HG02610 (cell line): Measurements from ENCODE around the gene MLST8.
"Not testable (repeated sequence)": the region's sequence is repeated elsewhere in the genome, so short reads cannot be mapped to it uniquely, and the experiment has no call there.

Experiments used
- ATAC-seq: cut with Tn5 transposase; IDR thresholded peaks from one replicate; pipeline ENCODE4 v1.9.1; 2021; ENCODE audit warnings: mild to moderate bottlenecking, moderate library complexity; ENCODE audit not compliant: unreplicated experiment

Gene MLST8

GRCh38 chr16:2189252-2189893, 15.9 kb upstream of the MLST8 start:
- no peak for ATAC-seq

GRCh38 chr16:2190002-2190658, 15.1 kb upstream of the MLST8 start:
- ATAC-seq: no peak

- no peak for ATAC-seq
These were observed 14.4 kb upstream of the MLST8 start for GRCh38 chr16:2190659-2191445.

- no peak for ATAC-seq
These were observed 13.9 kb upstream of the MLST8 start for GRCh38 chr16:2191446-2191706.

- ATAC-seq: no peak
These were observed 11.0 kb upstream of the MLST8 start for GRCh38 chr16:2194166-2194834.

GRCh38 chr16:2194852-2195321, 10.4 kb upstream of the MLST8 start:
- ATAC-seq: no peak

- ATAC-seq: no peak
These were observed 9.7 kb upstream of the MLST8 start for GRCh38 chr16:2195322-2196161.

- ATAC-seq: no peak
These were observed 8.9 kb upstream of the MLST8 start, which contains the start of gene CASKIN1 for GRCh38 chr16:2196162-2196980. Gene CASKIN1 (minus strand): TSS chr16:2196605. CDS start chr16:2196432, 173 bp downstream.

GRCh38 chr16:2196981-2197511, 8.2 kb upstream of the MLST8 start:
- ATAC-seq: no peak

- ATAC-seq: no peak
These were observed 7.5 kb upstream of the MLST8 start for GRCh38 chr16:2197765-2198164.

GRCh38 chr16:2198283-2198682, 7.0 kb upstream of the MLST8 start:
- ATAC-seq: no peak

- ATAC-seq: no peak
These were observed 6.2 kb upstream of the MLST8 start for GRCh38 chr16:2199095-2199494.

- ATAC-seq: no peak
These were observed 5.6 kb upstream of the MLST8 start for GRCh38 chr16:2199621-2200139.

GRCh38 chr16:2200313-2200712, 4.9 kb upstream of the MLST8 start:
- ATAC-seq: no peak

- ATAC-seq: not testable (repeated sequence)
These were observed 2.0 kb upstream of the MLST8 start for GRCh38 chr16:2203119-2203688.

- no peak for ATAC-seq
These were observed 694 bp upstream of the MLST8 start for GRCh38 chr16:2204416-2205103.

- ATAC-seq: no peak
These were observed 686 bp downstream of the MLST8 start for GRCh38 chr16:2205967-2206313.

- no peak for ATAC-seq
These were observed 1.1 kb downstream of the MLST8 start for GRCh38 chr16:2206420-2206779.
